PC-9 (cell line): ENCODE data around the gene NAA38. TPM values are rescaled to one million over a fixed set of nuclear protein-coding genes. Genes with fewer than 3 reads are reported as not detected.

Experiments
- BruUV-seq: library from RNA; stranded (reverse); fragments of 400-500 nt; replicated peaks from 2 replicates; lab custom pipeline; 2021; lab: Mats Ljungman, UMichigan
- CTCF ChIA-PET: fragments of 300-600 bp; sonication (Branson Sonifier 250); formaldehyde crosslinking; loops from one replicate; lab custom pipeline; 2022; ENCODE audit warnings: antibody characterized with exemption; lab: Charles Lee
- POLR2A ChIA-PET: fragments of 300-600 bp; sonication (Branson Sonifier 250); formaldehyde crosslinking; loops from one replicate; lab custom pipeline; 2022; ENCODE audit warnings: antibody characterized with exemption; ENCODE audit not compliant: unreplicated experiment; lab: Charles Lee
- DNase-seq, 2 experiments: peaks; one replicate each; pipeline versions ENCODE4 v3.0.0 to v3.0.0-alpha.2; 2015 to 2022; ENCODE audit warnings: mixed read lengths in 1 of 2
- H2AFZ ChIP-seq: fragments of 200-600 bp; sonication (generic); 2 replicates; pipeline ENCODE4 v1.8.1; 2017; ENCODE audit warnings: antibody characterized with exemption
- H3F3A ChIP-seq: fragments of 200-600 bp; sonication (generic); 2 replicates; pipeline ENCODE4 v1.8.1; 2017; ENCODE audit warnings: antibody characterized with exemption, mild to moderate bottlenecking, low read depth; ENCODE audit not compliant: insufficient read depth
- H3K27ac ChIP-seq: fragments of 200-600 bp; sonication (generic); 2 replicates; pipeline ENCODE4 v1.6.1; 2016; ENCODE audit warnings: mixed run types
- H3K27me3 ChIP-seq: fragments of 200-600 bp; sonication (generic); 2 replicates; pipeline ENCODE4 v1.6.1; 2016; ENCODE audit warnings: low read depth, mixed run types; ENCODE audit not compliant: insufficient read depth
- H3K36me3 ChIP-seq: fragments of 200-600 bp; sonication (generic); 2 replicates; pipeline ENCODE4 v1.6.1; 2016; ENCODE audit warnings: low read depth, mixed run types
- H3K4me1 ChIP-seq: fragments of 200-600 bp; sonication (generic); replicated peaks from 2 replicates; pipeline ENCODE4 v1.6.1; 2016; ENCODE audit warnings: mixed run types; ENCODE audit not compliant: insufficient read depth
- H3K4me2 ChIP-seq: fragments of 200-600 bp; sonication (generic); 2 replicates; pipeline ENCODE4 v1.6.1; 2017; ENCODE audit warnings: mixed run types
- H3K4me3 ChIP-seq: fragments of 200-600 bp; sonication (generic); 2 replicates; pipeline ENCODE4 v1.6.1; 2016; ENCODE audit warnings: mixed run types
- H3K79me2 ChIP-seq: fragments of 200-600 bp; sonication (generic); 2 replicates; pipeline ENCODE4 v1.6.1; 2017; ENCODE audit warnings: low read depth, mixed run types
- H3K9me2 ChIP-seq: fragments of 200-600 bp; sonication (generic); 2 replicates; pipeline ENCODE4 v1.8.1; 2017; ENCODE audit warnings: mild to moderate bottlenecking; ENCODE audit not compliant: insufficient read depth
- H3K9me3 ChIP-seq: fragments of 200-600 bp; sonication (generic); 2 replicates; pipeline ENCODE4 v1.8.1; 2016; ENCODE audit warnings: low read depth; ENCODE audit not compliant: insufficient read depth
- H4K20me1 ChIP-seq: fragments of 200-600 bp; sonication (generic); 2 replicates; pipeline ENCODE4 v1.8.1; 2017; ENCODE audit not compliant: insufficient read depth
- EZH2 ChIP-seq: fragments of 200-600 bp; sonication (generic); IDR thresholded peaks from 2 replicates; pipeline ENCODE4 v1.8.0; 2017; ENCODE audit warnings: antibody characterized with exemption, low read depth
- intact Hi-C: fragments of 100-400 bp; cut with micrococcal nuclease; formaldehyde crosslinking; loops from one replicate; pipeline ENCODE4 v1.10.0; 2022; ENCODE audit not compliant: unreplicated experiment
- total RNA-seq: library from RNA; stranded (reverse); gene quantifications from 2 replicates; pipeline ENCODE4 v1.2.3, GENCODE V29; 2021
- TF ChIP-seq, protein P1 (sequence below): fragments of 200-600 bp; sonication (generic); conservative IDR thresholded peaks from 2 replicates; pipeline ENCODE4 v1.6.1; 2017; ENCODE audit warnings: mixed run types, antibody characterized with exemption, mild to moderate bottlenecking, moderate library complexity

Gene NAA38
- total RNA-seq, 1 experiment from 2014 or later, result 159 TPM

DNA sequence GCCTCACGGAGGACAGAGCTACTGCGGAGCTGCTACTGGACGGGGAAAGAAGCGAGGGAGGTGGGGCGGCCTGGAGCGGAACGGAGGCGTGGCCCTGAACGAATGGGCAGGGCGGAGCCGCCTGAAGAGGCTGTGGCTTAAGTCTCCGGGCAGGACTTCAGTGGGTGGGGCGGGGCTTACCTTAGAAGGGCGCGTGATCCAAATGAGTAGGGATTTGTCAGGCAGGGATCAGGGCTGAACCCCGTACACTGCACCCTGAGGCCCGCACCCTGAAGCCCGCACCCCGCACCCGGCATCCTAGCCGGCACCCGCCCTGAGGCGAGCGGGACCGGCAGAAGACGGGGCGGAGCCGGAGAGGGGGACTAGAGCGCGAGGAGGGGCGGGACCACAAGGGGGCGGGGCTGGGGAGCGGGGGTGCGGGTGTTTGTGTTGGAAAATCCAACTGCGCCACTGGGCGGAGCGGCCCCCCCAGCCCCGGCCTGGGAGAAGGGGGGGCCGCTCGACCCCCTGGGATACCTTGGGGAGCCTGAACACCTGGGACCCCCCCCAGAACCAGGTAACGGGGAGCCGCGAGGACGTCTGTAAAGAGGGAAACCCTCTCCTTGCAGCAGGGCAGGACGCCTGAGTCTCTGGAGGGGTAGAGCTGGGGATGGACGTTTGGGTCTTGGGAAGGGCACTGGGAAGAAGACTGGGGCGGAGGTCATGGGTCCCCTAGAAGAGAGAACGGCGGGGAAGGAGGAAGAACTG is 23.4 kb downstream of the NAA38 start, which contains the start of gene KDM6B:
Gene KDM6B, plus strand, starts transcription at position 423 of the 747 bp plus-strand sequence. CDS start 11,338 bp downstream, outside the sequence.
- peaks cover 15% of the 10 kb centered on the region for H3K4me1 ChIP-seq

DNA sequence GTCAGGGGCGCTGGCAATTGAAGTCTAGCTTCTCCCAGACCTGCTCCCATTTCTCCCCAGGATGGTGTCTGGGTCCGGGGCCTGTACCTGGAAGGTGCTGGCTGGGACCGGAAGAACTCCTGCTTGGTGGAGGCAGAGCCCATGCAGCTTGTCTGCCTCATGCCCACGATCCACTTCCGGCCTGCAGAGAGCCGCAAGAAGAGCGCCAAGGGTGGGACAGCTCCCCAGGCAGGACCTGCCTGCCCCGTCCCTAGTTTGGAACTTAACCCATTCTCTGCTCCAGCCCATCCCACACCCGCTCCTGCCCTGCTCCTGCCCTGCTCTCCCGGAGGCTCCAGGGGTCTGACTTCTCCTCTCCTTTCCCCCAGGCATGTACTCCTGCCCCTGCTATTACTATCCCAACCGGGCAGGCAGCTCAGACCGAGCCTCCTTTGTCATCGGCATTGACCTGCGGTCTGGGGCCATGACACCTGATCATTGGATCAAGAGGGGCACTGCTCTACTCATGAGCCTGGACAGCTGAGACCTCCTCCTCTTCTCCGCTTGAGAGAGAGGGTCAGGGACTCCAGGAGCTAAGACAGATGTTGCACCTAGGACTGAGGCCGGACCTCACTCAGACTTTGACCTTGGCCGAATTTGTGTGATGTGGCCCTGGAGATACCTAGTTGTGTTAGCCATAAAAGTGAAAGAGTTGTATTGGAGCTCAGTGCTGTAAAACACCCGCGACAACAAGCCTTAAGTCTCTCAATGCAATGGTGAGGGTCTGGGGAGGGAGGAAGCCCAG is 24.2 kb downstream of the NAA38 start:
- peaks cover 11% of the 10 kb centered on the region; the same call in 1 of the 2 replicates for H3F3A ChIP-seq
- no peaks in the 10 kb centered on the region for H3K9me3 ChIP-seq
- ChIA-PET POLR2A (interaction anchor here (0.6 kb wide), 1 partner anchor 590 kb away, joined by 3 read pairs; no protein-coding TSS in a partner anchor), CTCF (interaction anchor here (0.7 kb wide), 1 partner anchor 524 kb away, joined by 3 read pairs; no protein-coding TSS in a partner anchor)
- H3K27me3 ChIP-seq, result no peaks in the 10 kb centered on the region
- H4K20me1 ChIP-seq, result no peaks in the 10 kb centered on the region
- H3K36me3 ChIP-seq, result no peaks in the 10 kb centered on the region
- no peak overlapping the region; the same call in 1 of the 2 replicates for H2AFZ ChIP-seq
- H3K4me1 ChIP-seq, result peaks cover 9% of the 10 kb centered on the region
- DNase-seq, result no peak
- peak overlapping the region; percentile 82; the same call in 1 of the 2 replicates for H3K4me3 ChIP-seq
- no TSS peak for BruUV-seq
- TF ChIP-seq EZH2, result no peak
- TF ChIP-seq, protein P1, sequence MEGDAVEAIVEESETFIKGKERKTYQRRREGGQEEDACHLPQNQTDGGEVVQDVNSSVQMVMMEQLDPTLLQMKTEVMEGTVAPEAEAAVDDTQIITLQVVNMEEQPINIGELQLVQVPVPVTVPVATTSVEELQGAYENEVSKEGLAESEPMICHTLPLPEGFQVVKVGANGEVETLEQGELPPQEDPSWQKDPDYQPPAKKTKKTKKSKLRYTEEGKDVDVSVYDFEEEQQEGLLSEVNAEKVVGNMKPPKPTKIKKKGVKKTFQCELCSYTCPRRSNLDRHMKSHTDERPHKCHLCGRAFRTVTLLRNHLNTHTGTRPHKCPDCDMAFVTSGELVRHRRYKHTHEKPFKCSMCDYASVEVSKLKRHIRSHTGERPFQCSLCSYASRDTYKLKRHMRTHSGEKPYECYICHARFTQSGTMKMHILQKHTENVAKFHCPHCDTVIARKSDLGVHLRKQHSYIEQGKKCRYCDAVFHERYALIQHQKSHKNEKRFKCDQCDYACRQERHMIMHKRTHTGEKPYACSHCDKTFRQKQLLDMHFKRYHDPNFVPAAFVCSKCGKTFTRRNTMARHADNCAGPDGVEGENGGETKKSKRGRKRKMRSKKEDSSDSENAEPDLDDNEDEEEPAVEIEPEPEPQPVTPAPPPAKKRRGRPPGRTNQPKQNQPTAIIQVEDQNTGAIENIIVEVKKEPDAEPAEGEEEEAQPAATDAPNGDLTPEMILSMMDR, result no peak
- intact Hi-C loops, result no loop called here
- no peaks in the 10 kb centered on the region for H3K9me2 ChIP-seq
- peak overlapping the region; percentile 88 for H3K4me2 ChIP-seq
- no peaks in the 10 kb centered on the region for H3K79me2 ChIP-seq
- H3K27ac ChIP-seq, result no peak overlapping the region

More for the DNA sequence above, 23.4 kb downstream of the NAA38 start, which contains the start of gene KDM6B:
- H3K9me2 ChIP-seq, result no peaks in the 10 kb centered on the region
- BruUV-seq, result no TSS peak
- H3K9me3 ChIP-seq, result no peaks in the 10 kb centered on the region
- H4K20me1 ChIP-seq, result no peaks in the 10 kb centered on the region
- no peaks in the 10 kb centered on the region for H3K79me2 ChIP-seq
- POLR2A ChIA-PET, result interaction anchor here (0.5 to 0.7 kb wide), 3 partner anchors 66 to 1843 kb away, joined by 3 to 31 read pairs (median 8); no protein-coding TSS in a partner anchor
- H3F3A ChIP-seq, result peaks cover 13% of the 10 kb centered on the region; the same call in 1 of the 2 replicates
- intact Hi-C loops, result no loop called here
- H3K27me3 ChIP-seq, result no peaks in the 10 kb centered on the region
- 0 out of 2 replicates have a peak within 1 kb of the TSS, but pooled peaks have one; percentile 23 for H3K27ac ChIP-seq
- CTCF ChIA-PET, result interaction anchor here (0.7 kb wide), 2 partner anchors 116 to 524 kb away, joined by 3 to 32 read pairs; no protein-coding TSS in a partner anchor
- H3K4me3 ChIP-seq, result peak within 1 kb of the TSS; percentile 82
- TF ChIP-seq, protein P1, result no peak
- no peak for TF ChIP-seq EZH2
- H2AFZ ChIP-seq, result peak within 1 kb of the TSS; percentile 73
- peak; percentile 71 to 94 for DNase-seq
- H3K4me2 ChIP-seq, result peak within 1 kb of the TSS; percentile 88
- no peaks in the 10 kb centered on the region for H3K36me3 ChIP-seq

DNA sequence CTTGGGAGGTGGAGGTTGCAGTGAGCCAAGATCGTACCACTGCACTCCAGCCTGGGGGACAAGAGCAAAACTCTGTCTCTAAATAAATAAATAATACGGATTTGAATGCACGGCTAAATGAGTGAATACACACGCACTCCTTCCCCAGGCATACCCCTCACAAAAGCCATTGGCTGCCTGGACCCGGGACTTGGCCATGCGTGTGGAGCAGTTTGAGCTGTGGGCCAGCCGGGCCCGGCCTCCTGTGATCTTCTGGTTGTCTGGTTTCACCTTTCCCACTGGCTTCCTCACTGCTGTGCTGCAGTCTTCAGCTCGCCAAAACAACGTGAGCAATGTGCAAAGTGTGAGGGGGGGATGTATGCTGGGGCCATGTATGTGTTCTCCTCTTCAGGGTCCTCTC is 24.9 kb downstream of the NAA38 start:
- no peak for TF ChIP-seq EZH2
- TF ChIP-seq, protein P1, result no peak
- CTCF ChIA-PET, result no interaction called here
- no peaks in the 10 kb centered on the region for H3K9me2 ChIP-seq
- POLR2A ChIA-PET, result no interaction called here
- no peak overlapping the region for H3K27ac ChIP-seq
- no peaks in the 10 kb centered on the region for H3K79me2 ChIP-seq
- no peaks in the 10 kb centered on the region for H4K20me1 ChIP-seq
- H3K27me3 ChIP-seq, result no peaks in the 10 kb centered on the region
- no peak for DNase-seq
- no TSS peak for BruUV-seq
- no peak overlapping the region for H3K4me2 ChIP-seq
- intact Hi-C loops, result no loop called here
- no peak overlapping the region for H3K4me3 ChIP-seq
- no peaks in the 10 kb centered on the region for H3K36me3 ChIP-seq
- H3K4me1 ChIP-seq, result peaks cover 5% of the 10 kb centered on the region
- H3K9me3 ChIP-seq, result no peaks in the 10 kb centered on the region
- no peak overlapping the region for H2AFZ ChIP-seq
- H3F3A ChIP-seq, result peaks cover 9% of the 10 kb centered on the region; the same call in 1 of the 2 replicates
